Mucosa of descending colon (tissue), 3 donors: ENCODE results near the gene RTRAF. TPM values are rescaled to one million over a fixed set of nuclear protein-coding genes. Genes with fewer than 3 reads are reported as not detected.

ENCODE experiments used
- ATAC-seq: fragments of 200-7000 bp; cut with Tn5 transposase; one replicate; pipeline ENCODE4 v1.9.1; 2020; ENCODE audit warnings: mild to moderate bottlenecking, moderate library complexity
- DNase-seq, 3 donors: peaks; one replicate each; pipeline ENCODE4 v3.0.0-alpha.2; 2020
- H3K36me3 ChIP-seq: fragments of 200-600 bp; one replicate; pipeline ENCODE4 v1.8.0; 2021; ENCODE audit warnings: low read depth, mild to moderate bottlenecking
- H3K4me1 ChIP-seq: fragments of 200-600 bp; one replicate; pipeline ENCODE4 v1.8.0; 2021; ENCODE audit warnings: low read depth, mild to moderate bottlenecking
- H3K4me3 ChIP-seq: fragments of 200-600 bp; one replicate; pipeline ENCODE4 v1.8.0; 2021; ENCODE audit warnings: mild to moderate bottlenecking
- H3K9me3 ChIP-seq: fragments of 200-600 bp; one replicate; pipeline ENCODE4 v1.8.0; 2021; ENCODE audit warnings: mild to moderate bottlenecking
- intact Hi-C, 2 donors: fragments of 100-400 bp; cut with DNase I in 1 of 2; cut with micrococcal nuclease in 1 of 2; formaldehyde crosslinking; loops; one replicate each; pipeline versions ENCODE4 v1.11.0 to v1.11.1; 2022; cut with DNase I, micrococcal nuclease
- total RNA-seq, 3 donors: library from RNA; stranded (reverse); fragmentation: NEBNext Ultra II Directional in 2 of 3; extraction: Animal tissue kit (Norgen Biotek cat#: 25700) in 2 of 3; gene quantifications; one replicate each; pipeline versions ENCODE4 v1.2.1 to v1.2.4, GENCODE V29; 2021 to 2023
- TF ChIP-seq, protein P1 (sequence below): fragments of 200-600 bp; IDR thresholded peaks from one replicate; pipeline ENCODE4 v1.8.0; 2022; ENCODE audit warnings: antibody characterized with exemption, mild to moderate bottlenecking
- donor health status: DM: no; HTN: no; CAD: no; lungs with moderate emphysema.
- donor health status: DM: no; HTN: no; CAD: no.
- donor health status: DM: no; HTN: yes; CAD: no.

The RTRAF gene
- total RNA-seq, 3 donors from 2014 or later: 108 to 140 (median 131) TPM

DNA sequence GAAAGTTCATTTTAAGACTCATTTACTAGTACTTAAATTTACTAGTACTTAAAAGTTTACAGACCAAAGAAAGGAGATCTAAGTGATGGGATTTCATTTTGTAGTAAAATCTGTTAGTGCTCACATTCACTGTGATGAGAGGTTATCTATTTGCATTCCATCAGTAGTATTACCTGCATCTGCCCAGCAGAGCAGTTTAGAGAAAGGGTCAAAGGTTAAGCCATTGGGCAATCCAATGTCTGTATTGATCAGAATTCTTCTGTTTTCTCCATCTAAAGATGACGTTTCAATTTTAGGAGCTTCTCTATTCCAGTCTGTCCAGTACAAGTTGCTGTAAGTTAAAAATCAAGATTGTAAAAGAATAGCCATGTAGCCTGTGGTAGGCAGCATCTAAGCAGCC is 18.3 kb downstream of the RTRAF start:
- intact Hi-C loops: no loop called here
- TF ChIP-seq, protein P1, sequence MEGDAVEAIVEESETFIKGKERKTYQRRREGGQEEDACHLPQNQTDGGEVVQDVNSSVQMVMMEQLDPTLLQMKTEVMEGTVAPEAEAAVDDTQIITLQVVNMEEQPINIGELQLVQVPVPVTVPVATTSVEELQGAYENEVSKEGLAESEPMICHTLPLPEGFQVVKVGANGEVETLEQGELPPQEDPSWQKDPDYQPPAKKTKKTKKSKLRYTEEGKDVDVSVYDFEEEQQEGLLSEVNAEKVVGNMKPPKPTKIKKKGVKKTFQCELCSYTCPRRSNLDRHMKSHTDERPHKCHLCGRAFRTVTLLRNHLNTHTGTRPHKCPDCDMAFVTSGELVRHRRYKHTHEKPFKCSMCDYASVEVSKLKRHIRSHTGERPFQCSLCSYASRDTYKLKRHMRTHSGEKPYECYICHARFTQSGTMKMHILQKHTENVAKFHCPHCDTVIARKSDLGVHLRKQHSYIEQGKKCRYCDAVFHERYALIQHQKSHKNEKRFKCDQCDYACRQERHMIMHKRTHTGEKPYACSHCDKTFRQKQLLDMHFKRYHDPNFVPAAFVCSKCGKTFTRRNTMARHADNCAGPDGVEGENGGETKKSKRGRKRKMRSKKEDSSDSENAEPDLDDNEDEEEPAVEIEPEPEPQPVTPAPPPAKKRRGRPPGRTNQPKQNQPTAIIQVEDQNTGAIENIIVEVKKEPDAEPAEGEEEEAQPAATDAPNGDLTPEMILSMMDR: no peak
- Histone ChIP-seq H3K36me3 (no peaks in the 10 kb centered on the region), H3K9me3 (no peaks in the 10 kb centered on the region), H3K4me3 (no peak overlapping the region), H3K4me1 (peaks cover 6% of the 10 kb centered on the region)
- ATAC-seq (no peak), DNase-seq (no peak)

DNA sequence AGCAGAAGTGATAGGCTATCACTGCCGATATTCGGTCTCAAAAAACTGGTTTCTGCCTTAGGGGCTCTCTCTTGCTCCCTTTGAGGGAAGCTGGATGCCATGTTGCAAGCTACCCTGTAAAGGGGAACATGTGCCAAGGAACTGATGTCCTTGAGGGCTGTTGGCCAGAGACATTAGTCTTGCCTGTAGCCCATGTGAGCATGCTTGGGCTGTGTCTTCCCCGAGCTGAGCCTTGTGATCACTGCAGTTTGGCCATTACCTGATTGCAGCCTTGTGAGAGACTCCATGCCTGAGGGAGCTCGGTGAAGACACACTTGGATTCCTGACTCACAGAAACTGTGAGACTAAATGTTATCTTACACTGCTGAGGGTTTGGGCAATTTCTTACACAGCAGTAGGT is 18.8 kb downstream of the RTRAF start:
- DNase-seq (no peak), ATAC-seq (no peak)
- H3K36me3 ChIP-seq: no peaks in the 10 kb centered on the region
- H3K9me3 ChIP-seq: no peaks in the 10 kb centered on the region
- H3K4me3 ChIP-seq: no peak overlapping the region
- intact Hi-C loops: no loop called here
- TF ChIP-seq, protein P1: no peak
- H3K4me1 ChIP-seq: peaks cover 1% of the 10 kb centered on the region

DNA sequence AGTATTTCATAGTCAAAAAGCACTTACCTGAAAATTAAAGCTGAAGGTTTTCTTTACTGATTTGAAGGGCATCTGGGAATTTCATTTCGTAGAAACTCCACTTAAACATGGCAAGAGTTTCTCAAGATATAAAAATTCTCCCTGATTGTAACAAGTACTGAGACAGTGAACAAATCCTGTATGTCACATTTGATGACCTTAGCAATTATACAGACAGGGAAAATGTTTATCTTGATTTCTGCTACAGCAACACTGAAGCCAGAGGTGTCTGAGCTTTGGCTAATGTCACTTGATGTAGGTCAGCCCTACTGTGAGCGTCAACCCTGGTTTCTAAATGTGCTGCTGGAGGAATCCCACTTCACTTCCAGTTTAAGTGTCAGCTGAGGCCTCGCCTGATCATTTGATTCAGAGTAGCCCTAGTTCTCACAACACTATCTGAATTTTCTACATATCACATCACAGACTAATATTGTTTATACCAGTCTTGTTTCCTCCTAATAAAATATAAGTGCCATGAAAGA is 20.9 kb downstream of the RTRAF start:
- H3K4me1 ChIP-seq: no peaks in the 10 kb centered on the region
- intact Hi-C loops: no loop called here
- ATAC-seq (no peak), DNase-seq (no peak)
- no peaks in the 10 kb centered on the region for H3K9me3 ChIP-seq
- no peak overlapping the region for H3K4me3 ChIP-seq
- no peaks in the 10 kb centered on the region for H3K36me3 ChIP-seq
- TF ChIP-seq, protein P1: no peak

DNA sequence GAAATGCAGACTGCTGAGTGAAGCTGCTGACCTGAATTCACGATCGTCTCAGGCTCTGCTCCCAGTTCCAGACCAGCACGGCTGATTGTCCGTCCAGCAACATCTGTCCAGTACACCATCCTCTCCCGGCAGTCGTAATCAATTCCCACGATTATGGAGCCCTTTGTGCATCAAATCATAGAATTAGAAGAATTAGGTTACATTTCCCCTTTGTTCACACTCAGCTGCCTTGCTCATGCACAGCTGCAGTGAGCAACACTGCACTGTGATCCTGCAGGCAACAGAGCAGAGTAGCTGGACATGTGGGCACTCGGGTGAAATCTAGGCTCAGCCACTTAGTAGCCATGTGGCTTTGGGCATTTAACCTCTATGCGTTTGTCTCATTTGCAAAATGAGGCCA is 22.2 kb downstream of the RTRAF start:
- no peak for DNase-seq
- TF ChIP-seq, protein P1: no peak
- intact Hi-C loops: no loop called here
- no peak for ATAC-seq
- no peaks in the 10 kb centered on the region for H3K36me3 ChIP-seq
- H3K4me1 ChIP-seq: no peaks in the 10 kb centered on the region
- H3K9me3 ChIP-seq: no peaks in the 10 kb centered on the region
- no peak overlapping the region for H3K4me3 ChIP-seq

DNA sequence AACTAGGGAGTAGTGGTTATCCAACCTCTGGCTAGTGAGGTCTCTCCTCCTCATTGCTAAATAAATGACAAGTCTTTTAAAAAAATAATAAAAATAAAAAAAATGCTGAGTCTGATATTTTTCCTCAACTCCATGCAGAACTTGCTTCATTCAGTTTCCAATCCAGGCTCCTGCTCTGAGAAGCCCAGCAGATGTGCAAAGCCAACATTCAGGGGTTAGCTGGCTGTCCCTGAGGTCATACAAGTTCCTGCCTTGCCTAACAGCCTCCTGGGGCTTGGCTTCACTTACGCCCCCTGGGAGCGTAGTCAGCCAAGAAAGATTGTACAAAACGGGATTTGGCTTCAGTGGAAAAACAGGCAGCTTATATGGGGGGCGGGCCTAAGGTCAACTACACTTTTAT is 23.3 kb downstream of the RTRAF start:
- H3K36me3 ChIP-seq: no peaks in the 10 kb centered on the region
- H3K4me3 ChIP-seq: no peak overlapping the region
- TF ChIP-seq, protein P1: no peak
- ATAC-seq (no peak), DNase-seq (no peak)
- no peaks in the 10 kb centered on the region for H3K4me1 ChIP-seq
- H3K9me3 ChIP-seq: no peaks in the 10 kb centered on the region
- intact Hi-C loops: no loop called here
